HG02973 (cell line): Measurements from ENCODE around the gene PLXDC1.

Experiments used
- ATAC-seq: cut with Tn5 transposase; IDR thresholded peaks from one replicate; pipeline ENCODE4 v1.9.1; 2021; ENCODE audit warnings: moderate library complexity; ENCODE audit not compliant: unreplicated experiment

Gene PLXDC1

DNA sequence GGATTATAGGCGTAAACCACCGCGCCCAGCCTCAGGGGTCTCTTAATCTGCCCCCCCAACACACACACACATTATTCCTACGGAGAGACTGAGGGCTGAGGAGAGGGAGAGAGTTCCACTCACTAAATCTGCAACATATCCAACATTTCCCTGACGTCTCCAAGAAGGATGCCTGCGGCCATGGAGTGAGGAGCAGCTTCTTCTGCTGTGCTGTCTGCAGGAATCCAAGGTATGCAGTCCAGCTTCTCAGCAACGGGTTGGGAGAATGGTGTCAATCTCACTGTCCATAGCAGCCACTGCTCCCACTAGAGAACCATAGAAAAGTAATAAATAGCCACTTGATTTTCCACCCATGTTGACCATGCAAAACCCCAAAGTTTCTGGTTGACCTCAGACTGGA lies 5.1 kb upstream of the PLXDC1 start:
- ATAC-seq: no peak

GRCh38 chr17:39155654-39156053 lies 4.2 kb upstream of the PLXDC1 start:
- no peak for ATAC-seq

DNA sequence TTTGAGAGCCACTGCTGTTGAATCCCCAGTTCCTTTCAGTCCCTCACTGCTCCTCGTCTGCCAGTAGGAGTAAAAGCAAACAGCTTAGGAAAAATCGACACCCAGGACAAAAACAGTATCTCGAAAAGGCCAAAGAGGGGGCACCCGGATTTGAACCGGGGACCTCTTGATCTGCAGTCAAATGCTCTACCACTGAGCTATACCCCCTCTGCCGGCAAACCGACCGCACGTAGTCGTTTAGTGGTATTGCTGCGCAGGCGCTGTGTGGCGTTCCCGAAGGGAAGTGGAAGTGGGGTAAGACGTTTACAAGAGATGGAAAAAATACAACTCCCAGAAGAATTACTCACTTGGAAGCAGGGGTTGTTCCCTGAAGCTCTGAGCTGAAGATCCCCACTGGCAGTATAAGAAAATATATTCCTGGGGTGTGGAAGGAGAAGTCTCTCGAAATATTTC lies 2.2 kb upstream of the PLXDC1 start:
- peak; percentile 53 for ATAC-seq

DNA sequence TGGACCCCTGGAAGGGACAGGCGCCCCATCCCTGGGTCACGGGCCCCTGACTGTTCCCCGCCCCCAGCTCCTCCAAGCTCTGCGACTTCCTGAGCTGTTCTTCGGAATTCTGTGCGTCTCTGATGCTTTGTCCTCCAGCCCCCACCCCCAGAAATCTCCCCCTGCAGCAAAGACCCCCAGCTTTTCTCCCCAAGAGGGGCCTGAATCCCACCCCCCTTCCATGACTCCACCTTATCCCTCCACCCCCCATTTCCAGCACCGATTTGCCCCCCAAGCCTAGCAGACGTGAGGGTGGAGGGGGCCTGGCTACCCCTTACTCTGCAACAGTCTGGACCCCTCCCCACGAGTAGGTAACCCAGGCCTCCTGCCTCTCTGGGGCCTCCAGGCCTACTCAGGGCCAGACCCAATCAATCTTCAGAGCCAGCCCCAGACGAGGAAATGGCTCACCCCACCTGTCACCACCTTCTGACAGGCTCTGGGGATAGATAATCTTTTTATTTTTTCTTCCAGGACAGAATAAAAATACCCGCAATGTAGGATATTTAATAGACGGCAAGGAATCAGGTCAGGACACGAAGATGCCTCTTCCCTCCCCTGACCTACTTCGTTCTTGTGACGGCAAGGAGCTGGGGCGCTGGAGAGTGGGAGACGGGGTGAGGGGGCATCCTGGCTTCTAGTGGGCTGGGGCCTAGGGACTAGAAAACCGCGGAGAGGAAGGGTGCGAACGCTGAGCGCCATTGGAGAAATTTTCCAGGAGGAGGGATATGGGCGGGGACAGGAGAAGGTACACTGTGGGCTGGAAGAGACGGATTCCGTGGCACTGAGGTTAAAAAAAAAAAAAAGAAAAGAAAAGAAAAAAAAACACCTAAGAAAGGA lies 744 bp upstream of the PLXDC1 start:
- no peak for ATAC-seq

DNA sequence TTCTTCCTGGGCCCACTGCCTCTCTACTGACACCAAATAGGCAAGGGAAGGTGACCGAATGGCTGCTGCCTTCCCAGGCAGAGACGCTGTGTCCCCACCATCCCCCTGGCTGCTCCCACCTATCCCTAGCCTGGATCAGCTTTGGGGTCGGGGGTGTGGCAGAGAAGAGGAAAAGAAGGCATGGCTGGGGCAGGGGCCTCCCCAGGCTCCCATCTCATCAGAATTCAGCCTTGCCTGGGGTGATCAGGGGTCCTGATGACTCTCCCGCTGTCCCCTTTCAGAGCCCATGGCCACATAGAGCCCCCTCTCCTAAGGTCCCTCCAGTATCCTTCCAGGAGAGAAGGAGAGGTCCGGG lies 665 bp downstream of the PLXDC1 start:
- ATAC-seq: no peak

DNA sequence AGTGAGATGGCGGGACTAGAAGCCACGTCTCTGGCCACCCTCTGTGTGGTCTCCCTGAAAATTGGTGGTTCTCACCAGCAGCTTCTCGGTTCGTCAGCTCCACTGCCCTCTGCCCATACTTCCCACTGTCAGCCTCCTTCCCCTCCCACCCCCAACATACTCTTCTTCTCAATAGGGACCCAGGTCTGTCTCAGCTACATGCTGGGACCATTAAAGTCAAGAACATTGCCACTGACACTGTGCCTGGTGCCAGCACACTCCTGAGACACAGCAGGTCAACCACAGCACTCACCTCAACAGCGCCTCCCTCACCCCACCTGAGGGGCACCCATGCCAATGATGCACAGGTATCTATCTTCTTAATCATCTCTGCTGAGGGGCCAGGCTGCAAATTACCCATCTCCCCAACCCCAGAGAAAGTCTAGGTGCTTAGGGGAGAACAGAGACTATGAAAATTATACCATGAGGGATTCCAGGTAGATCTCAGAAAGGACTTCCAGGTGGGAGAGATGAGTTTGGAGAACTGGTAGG lies 1.3 kb downstream of the PLXDC1 start:
- no peak for ATAC-seq

DNA sequence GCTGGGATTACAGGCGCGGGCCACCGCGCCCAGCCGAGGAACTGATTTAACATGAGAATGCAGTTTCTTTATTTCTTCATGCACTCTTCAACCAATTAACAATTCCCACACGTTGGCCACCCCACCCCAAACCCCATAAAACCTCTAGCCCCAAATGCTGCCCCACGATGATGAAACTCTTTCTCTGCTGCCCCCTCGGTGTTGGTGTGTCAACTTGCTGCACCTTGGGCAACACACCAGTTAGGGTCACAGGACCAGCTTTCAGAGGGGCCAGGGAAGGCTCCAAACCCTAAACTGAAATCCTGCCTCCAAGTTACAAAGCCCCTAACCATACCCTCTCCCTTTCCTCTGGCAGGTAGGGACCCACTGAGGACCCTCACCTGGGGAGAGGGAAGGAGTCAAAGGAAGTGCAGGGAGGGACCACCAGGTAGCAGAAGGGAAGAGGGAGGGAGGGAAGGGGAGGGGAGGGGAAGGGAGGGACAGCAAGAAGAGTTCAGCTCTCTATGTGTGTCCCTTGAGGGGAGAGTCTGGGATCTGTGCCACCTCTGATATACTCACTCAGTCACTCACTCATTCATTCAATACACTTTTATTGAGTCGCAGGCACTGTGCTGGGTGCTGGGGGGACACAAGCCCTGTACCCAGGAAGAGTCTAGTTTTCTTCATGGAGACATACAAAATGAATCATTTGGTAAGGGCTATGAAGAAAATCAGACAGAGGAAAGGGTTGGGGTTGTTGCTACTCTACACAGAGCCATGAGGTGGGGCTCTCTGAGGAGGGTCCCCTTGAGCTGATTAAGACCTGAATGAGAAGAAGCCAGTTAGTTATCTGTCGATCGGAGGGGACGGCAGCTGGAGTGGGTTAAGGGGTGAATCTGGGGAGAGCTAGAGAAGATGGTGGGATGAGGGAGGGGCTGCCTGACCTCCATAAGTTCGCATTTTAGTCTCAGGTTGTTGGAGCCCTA lies 3.9 kb downstream of the PLXDC1 start:
- ATAC-seq: no peak

DNA sequence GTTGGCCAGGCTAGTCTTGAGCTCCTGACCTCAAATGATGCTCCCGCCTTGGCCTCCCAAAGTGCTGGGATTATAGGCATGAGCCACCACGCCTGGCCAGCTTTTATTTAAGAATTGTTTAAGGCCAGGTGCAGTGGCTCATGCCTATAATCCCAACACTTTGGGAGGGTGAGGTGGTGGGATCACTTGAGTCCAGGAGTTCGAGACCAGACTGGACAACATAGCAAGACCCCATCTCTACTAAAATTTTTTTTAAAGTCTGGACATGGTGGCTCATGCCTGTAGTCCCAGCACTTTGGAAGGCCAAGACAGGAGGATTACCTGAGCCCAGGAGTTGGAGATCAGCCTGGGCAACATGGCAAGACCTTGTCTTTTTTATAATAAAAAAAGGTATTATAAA lies 5.2 kb downstream of the PLXDC1 start:
- no peak for ATAC-seq

GRCh38 chr17:39145143-39145542 lies 6.3 kb downstream of the PLXDC1 start:
- ATAC-seq: no peak

DNA sequence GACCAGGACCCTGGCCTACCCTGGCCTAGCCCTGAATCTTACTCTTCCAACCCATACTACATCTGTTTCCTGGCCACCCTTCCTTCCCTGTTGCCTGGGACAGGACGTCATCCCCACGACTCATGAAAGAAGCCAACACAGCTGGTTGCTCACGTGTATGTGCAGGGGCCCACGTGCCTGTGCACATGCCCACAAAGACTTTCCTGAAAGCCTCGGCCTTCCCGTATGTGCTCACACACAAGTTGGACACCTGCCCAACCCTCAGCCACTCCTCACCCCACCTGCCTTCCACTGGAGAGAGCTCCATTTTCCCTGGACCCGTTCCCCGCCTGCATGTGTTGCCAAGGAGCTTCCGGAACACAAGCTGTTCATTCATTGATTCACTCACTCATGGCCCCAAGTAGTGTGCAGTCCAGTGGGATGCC lies 7.0 kb downstream of the PLXDC1 start:
- ATAC-seq: no peak

DNA sequence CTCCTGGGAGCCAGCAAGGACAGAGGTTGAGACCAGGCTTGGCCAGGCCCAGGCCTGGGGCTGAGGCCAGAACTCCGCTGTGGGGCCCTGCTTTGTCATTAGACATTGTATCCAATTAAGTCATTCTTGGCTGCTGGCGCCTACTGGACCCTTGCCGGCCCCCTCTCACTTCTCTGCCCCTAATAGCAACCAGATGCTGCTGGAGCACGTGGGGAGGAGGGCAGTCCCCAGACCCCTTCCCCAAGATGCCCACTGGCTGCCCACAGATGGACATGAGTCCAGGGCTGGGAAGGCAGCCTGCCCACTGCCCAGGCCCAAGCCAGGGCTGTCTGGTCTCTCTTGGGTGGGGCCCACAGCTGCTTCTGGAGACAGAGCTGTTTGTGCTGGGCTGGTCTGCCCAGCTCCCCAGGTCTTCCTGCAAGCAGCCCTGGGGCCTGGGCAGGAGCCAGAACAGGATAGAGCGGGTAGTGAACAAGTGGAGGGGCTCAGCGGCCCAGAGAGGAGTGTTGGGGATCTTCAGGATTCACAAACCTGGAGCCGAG lies 7.8 kb downstream of the PLXDC1 start:
- no peak for ATAC-seq

- no peak for ATAC-seq
Observed at GRCh38 chr17:39141915-39142664, 9.3 kb downstream of the PLXDC1 start.

DNA sequence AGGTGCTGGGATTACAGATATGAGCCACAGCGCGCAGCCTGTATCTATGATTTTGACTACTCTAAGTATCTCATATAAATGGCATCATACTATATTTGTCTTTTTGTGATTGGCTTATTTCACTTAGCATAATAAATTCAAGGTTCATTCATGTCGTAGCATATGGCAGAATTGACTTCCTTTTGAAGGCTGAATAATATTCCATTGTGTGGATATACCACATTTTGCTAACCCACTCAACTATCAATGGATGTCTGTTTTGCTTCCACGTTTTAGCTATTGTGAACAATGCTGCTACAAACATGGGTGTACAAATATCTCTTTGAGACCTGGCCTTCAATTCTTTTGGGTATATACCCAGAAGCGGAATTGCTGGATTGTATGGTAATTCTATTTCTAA lies 10.1 kb downstream of the PLXDC1 start:
- ATAC-seq: no peak

DNA sequence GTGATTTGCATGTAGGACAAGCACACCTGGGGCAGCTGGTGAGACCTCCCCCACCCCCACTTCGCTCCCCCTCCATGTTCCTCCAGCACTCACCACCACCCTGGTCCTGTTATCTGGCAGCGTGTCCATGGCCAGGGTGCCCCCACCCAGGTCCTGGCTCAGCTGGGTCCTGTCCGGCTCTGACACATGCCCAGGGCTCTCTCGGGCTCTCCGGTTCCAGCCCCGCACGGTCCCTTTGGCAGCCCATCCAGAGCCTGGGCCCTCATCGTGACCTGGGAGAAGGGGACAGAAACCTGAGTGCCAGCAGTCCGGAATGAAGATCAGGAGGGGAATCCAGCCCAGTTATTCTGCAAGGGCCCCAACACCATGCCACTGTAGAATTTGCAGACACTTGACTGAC lies 11.9 kb downstream of the PLXDC1 start:
- no peak for ATAC-seq

DNA sequence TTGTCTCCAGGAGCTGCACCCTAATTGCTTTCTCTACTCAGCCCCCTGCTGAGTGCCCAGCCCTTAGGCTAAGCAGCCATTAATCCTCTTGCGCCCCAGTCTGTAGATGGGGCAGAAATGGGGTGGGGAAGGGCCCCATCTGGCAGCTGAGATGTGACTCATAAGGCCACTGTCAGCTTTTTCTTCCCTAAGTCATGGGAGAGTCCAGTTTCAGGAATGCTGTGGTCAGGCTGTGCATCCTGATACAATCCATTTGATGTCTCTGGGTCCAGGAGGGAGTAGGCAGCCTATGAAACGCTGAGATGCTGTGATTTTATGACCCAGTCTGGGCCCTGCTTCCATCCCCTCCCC lies 12.3 kb downstream of the PLXDC1 start:
- ATAC-seq: no peak

GRCh38 chr17:39138431-39139160 lies 12.8 kb downstream of the PLXDC1 start:
- ATAC-seq: no peak

DNA sequence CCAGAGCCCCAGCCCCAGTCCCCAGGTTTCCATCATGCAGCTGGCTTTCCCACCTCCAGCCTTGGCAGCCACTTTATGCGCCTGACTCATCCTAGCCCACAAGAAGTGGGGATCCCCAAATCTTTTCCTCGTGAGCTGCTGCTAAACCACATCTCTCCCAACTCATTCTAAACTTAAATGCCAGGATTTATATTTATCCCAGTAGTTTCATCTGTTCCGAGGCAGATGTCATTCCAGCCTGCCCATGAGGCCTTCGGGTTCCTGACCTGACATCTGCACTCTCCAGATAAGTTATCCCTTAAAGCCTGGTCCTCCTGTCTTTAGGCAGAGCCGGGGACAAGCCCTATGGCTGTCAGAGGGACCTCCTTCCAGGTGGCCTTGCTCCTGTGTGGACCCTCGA lies 16.6 kb downstream of the PLXDC1 start:
- no peak for ATAC-seq

DNA sequence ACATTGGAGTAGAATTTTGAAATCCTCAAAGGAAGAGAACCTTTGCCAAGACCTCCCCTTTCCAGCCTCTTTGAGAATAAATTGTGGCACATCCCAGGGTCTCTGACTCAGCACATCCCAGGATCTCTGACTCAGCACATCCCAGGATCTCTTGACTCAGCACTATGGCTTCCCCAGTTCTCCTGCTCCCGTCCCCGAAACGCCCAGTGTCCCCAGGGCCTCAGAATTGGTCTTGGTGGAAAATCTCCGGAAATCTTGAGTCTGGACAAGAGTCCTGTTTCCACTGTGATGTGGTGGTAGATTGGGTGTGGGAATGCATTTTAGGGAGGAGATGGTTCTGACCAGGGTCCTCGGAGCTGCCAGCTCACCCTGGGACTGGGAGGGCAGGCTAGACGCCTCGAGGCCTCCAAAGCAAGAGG lies 19.2 kb downstream of the PLXDC1 start:
- ATAC-seq: no peak

DNA sequence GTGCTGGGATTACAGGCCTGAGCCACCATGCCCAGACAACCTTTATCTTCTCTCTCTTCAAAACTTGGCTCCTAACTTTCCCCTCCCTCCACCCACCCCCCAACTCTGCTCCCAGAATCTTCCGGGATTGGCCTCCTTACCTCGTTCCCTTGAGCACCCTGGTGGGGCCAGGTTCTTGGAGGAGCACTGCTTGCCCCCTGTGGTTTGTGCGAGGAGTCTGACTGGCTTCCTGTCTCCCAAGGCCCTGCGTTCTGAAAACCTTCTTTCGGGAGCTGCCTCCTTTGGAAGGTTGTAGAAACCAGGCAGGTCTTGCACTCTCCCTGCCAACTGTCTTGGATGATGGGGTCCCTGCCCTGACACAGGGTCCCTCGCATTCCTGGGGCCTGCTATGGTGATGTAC lies 19.8 kb downstream of the PLXDC1 start:
- ATAC-seq: no peak

GRCh38 chr17:39130205-39130604 lies 21.2 kb downstream of the PLXDC1 start:
- no peak for ATAC-seq
